Colon (tissue), 2 donors: ENCODE data around the gene MAGEF1.

Source experiments
- FAIRE-seq: peaks from 2 replicates; lab custom pipeline; 2012; peaks lifted over from hg19 to GRCh38; lab: Jason Lieb, UNC
- donor health status: control.
- donor health status: control.

Gene MAGEF1

DNA sequence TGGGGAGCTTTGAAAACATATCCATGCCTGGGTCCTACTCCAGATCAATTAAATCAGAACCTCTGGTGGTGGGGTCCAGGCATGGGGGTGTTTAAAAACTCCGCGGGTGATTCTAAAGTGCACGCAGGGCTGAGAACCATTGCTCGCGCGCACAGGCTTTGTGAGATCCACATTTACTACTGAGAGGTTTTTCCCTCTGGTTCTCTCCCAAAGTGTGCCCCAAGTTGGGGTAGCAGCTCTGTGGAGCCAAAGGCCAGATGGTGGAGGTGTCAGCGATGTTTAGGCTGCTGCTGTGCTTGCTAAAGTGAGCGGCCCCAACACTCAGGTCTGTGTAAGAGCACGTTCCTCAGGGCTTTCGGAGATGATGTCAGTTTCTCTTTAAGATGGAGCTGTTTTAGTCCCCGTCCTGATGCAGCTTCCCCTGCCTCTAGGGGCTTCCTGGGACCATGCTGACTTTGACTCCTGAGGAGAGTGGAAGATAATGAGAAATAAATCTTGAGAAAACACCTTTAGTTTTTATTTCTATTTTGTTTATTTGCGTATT is 13.4 kb upstream of the MAGEF1 start:
- FAIRE-seq = no peak

DNA sequence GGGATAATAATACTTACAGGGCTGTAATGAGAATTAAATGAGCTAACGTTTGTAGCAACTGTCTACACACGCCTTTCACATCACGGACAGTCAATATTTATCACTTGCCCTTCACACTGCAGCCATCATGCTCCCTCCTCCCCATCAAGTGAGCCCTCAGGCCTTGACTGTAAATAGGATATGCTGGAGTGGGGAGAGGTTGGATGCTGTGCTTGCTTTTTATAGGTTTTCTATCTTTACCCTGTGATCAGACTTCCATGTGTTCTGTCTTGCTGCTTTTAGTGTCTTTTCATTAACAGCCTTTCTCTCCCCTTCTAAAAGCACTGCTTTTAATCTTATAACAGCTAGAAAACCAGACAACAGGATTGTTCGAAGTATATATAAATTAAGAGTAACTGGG is 12.8 kb upstream of the MAGEF1 start:
- FAIRE-seq = no peak

DNA sequence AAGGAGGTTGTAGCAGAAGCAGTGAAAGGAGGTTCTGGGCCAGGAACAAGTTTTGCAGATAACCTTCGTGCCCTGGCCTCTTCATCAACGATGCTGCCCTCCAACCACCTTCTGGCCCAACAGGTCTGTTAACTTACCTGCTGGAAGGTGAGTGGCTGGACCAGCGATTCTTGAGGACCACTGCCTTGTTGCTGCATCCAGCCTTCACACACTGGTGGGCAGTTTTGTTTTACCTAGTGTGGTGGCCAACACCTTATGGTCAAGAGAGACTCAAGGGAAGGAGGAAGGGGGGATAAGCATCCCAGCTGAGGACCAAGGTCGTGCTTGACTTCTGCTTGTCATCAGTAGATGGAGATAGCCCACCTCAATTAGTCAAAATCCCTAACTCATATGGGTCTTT is 7.8 kb upstream of the MAGEF1 start:
- no peak for FAIRE-seq

GRCh38 chr3:184718431-184718830 is 6.6 kb upstream of the MAGEF1 start:
- no peak for FAIRE-seq

DNA sequence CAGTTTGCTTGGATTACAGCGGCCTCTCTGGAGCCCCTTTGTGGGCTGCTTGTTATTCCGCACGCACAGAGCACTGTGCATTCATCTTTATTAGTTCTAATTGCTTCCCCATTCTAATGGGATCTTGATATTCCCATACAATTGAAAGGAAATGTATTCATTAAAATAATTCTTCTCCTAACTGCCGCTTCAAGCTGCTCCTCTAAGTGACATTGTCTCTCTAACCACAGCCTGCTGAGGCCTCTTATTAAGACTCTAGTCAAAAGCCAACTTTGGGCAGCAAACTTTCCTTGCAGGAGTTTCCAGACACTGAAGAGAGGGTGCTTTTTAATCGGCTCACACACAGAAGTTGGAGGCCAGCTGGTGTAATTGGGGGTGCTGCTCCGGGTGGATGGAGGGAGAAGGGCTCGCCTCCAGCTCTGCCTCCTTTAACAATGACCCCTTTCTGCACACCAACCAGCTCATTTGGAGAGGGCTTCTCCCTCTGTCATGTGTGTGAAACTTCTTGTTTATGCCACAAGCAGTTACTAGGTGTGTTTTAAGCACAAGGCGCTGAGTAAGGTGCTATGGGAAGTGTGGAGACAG is 5.6 kb upstream of the MAGEF1 start:
- no peak for FAIRE-seq

DNA sequence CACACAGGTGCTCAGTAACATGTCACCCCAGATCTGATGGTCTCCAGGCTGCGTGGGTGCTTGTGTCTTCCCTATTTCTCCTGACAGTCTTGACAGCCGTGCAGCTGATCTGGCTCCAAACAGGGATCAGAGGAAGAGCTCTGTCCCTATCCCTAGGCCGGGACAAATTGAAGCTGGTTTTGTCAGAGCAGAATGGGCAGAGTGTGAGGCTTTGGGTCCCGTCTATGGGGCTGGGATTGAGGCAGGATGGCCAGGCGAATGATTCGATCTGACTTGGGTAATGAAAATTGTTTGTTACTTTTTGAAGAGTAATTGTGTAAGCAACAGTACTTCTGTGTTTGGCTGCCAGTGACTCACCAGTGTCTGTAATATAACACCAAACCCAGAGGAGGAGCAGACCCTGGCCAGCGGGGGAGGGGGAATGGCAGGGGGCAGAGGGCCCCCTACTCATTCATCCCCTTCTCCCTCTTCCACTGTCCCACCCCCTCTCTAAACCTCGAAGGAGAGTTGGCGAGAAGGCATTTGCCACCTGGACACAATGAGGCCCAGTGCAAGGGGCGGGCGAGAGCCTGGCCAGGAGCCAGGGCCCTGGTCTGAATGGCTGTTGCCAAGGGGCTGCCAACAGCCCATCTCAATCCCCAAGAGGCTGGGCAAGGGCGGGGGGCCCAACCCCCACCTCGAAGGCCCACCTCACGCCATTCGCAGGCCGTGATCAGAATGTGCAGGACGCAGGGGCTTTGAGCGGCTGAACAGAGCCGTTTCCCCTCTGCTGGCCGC is 4.9 kb upstream of the MAGEF1 start:
- FAIRE-seq = no peak

- FAIRE-seq = no peak
These were observed 4.2 kb upstream of the MAGEF1 start for GRCh38 chr3:184715943-184716621.

GRCh38 chr3:184713521-184713920 is 1.7 kb upstream of the MAGEF1 start:
- FAIRE-seq = no peak

- FAIRE-seq = no peak
These were observed 1.1 kb upstream of the MAGEF1 start for GRCh38 chr3:184713040-184713355.

DNA sequence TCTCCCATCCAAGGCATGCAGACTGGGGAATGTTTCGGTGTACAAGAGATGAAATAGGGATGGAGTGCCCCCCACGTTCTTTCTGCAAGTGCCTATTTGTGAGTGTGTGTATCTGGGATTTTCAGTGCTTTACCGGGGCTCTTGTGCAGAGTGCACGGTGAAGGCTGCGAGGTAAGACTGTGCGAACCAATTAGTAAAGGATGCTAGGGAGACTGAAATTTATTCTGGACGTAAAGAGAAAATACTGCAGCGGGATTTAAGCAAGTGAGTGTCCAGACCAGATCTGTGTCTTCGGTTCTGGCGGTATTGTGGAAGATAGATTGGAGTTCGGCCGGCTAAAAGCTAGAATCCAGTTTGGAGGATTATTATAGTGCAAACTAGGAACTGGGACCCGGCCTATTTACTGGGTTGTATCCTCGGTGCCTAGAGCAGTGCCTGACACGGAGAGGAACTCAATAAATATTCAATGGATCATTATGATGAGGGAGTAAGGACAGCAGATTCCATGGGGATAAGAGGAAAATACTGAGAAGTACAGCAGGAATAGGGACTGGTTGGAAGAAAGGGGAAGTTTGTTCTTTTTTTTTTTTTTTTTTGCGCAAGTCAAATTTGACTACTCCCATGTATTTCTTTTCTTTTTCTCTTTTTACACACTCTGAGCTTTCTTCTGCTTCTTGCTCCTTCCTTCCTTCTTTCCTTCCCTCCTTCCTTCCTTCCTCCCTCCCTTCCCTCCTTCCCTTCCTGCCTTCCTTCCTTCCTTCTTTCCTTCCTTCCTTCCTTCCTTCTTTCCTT is 580 bp upstream of the MAGEF1 start:
- FAIRE-seq = no peak

- no peak for FAIRE-seq
These were observed 883 bp downstream of the MAGEF1 start for GRCh38 chr3:184710870-184711492.

GRCh38 chr3:184703657-184704056 is 8.2 kb downstream of the MAGEF1 start:
- no peak for FAIRE-seq

- no peak for FAIRE-seq
These were observed 11.1 kb downstream of the MAGEF1 start for GRCh38 chr3:184700759-184701158.

GRCh38 chr3:184697845-184698244 is 14.0 kb downstream of the MAGEF1 start:
- FAIRE-seq = no peak

- FAIRE-seq = no peak
These were observed 15.2 kb downstream of the MAGEF1 start for GRCh38 chr3:184696697-184697096.

GRCh38 chr3:184694716-184695115 is 17.1 kb downstream of the MAGEF1 start:
- FAIRE-seq = no peak

- FAIRE-seq = no peak
These were observed 17.7 kb downstream of the MAGEF1 start for GRCh38 chr3:184694133-184694665.

DNA sequence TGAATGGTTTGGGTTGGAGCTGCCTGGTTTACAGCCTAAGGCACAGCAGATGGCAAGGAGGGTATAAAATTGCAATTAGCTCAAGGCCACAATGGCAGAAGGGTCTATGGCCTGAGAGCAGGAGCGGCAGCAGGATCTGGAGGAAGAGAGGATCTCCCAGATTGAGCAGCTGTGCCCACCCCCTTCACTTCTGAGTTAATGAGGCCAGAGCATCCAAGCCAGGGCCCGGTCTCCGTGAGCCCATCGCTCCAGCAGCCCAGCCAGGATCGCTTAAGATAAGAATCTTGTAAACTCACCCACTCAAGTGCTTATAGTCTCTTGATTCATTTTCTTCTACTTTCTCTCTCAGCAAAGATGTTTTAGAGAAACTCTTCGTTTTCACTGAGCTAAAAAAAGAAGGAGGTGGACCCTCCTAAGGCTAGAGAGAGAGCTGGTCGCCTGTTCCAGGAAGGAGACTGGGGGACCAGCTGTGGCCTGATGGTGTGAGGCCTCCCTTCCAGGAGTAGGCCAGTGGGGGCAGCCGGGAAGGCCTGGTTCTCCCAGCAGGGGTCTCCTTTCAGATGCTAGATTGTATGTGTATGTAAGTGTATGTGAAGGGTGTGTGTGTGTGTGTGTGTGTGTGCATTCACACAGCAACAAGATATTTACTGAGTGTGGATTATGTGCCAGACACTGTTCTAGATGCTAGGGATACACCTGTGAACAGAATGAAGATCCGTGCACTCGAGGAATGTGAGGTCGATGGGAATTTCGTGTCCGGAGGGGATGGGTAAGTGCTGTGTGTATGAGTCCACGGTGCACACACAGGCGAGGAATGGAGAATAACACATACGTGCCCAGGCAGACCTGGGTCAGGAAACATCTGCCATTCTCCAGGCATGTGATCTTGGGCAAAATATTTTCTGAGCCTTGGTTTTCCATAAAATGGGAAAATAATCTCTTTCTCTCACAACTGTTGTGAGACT is 18.6 kb downstream of the MAGEF1 start:
- FAIRE-seq = no peak

DNA sequence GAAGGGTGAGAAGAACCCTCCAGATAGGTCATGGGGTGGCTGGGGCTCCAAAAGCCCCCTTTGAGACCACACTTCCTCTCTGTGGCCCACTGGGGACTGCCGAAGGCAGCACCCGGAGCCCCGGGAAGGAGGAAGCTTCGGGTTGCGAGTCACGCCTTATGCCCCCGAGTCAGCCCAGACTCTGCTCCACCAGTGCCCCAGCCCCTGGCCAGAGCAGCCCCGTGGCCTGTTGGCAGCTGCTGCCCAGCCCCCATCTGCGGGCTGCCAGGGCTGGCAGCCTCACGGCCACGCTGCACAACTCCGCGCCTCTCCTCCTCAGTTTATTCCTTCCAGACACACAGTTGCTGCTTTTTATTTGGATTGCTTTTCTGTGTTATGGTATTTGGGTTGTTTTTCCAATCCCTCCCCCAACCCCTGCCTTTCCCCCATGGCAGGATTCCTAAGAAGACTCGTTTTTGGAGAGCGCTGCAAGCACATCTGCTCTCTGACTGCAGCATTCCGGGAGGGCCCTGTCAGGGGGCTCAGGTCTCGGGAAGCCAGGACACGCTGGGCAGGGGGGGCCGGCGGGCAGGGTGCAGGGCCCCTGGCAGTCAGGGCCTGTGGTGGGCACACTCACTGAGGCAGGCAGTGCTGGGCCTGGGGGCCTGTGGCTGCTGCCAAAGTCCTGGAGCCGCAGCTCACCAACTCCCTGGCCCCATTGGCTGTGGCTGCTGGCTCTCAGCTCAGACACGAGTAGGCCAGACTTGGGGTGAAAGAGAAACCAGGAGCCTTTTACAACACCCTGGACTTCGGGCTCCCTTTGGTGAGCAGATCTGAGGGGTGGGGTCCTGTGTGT is 20.2 kb downstream of the MAGEF1 start:
- FAIRE-seq = no peak
